T-helper 2 cell treated with Interferon-gamma antibody and Interleukin-4, amounts not matched to agents 5 μg/mL and 100 μg/mL, for 36 hours (primary cell): ENCODE results near the gene PDZD7.

Source experiments
- DNase-seq: peaks from one replicate; pipeline ENCODE4 v3.0.0; 2021; ENCODE audit warnings: low spot score
- H3K27ac Mint-ChIP-seq: one replicate; pipeline ENCODE4 v1.8.0; 2021; ENCODE audit warnings: mild to moderate bottlenecking, mixed read lengths
- H3K27me3 Mint-ChIP-seq: one replicate; pipeline ENCODE4 v1.8.0; 2021; ENCODE audit warnings: low read depth, mixed read lengths
- H3K36me3 Mint-ChIP-seq: one replicate; pipeline ENCODE4 v1.8.0; 2021; ENCODE audit warnings: low read depth, mixed read lengths
- H3K4me1 Mint-ChIP-seq: one replicate; pipeline ENCODE4 v1.8.0; 2021; ENCODE audit warnings: low read depth, mixed read lengths
- H3K4me3 Mint-ChIP-seq: one replicate; pipeline ENCODE4 v1.8.0; 2022; ENCODE audit warnings: mild to moderate bottlenecking, moderate library complexity, mixed read lengths
- H3K9me3 Mint-ChIP-seq: one replicate; pipeline ENCODE4 v1.8.0; 2021; ENCODE audit warnings: mixed read lengths

PDZD7 gene

GRCh38 chr10:101000915-101001658, 29.8 kb downstream of the PDZD7 start:
- H3K27me3 Mint-ChIP-seq = peaks cover 2% of the 10 kb centered on the region
- peaks cover 15% of the 10 kb centered on the region for H3K4me1 Mint-ChIP-seq
- DNase-seq = no peak
- H3K4me3 Mint-ChIP-seq = peak overlapping the region; percentile 69
- H3K9me3 Mint-ChIP-seq = no peaks in the 10 kb centered on the region
- no peaks in the 10 kb centered on the region for H3K36me3 Mint-ChIP-seq
- peak overlapping the region; percentile 52 for H3K27ac Mint-ChIP-seq

GRCh38 chr10:101000127-101000914, 30.6 kb downstream of the PDZD7 start:
- Mint-ChIP-seq H3K4me3 (peak overlapping the region; percentile 73), H3K27me3 (peaks cover 2% of the 10 kb centered on the region), H3K4me1 (peaks cover 15% of the 10 kb centered on the region), H3K36me3 (no peaks in the 10 kb centered on the region), H3K9me3 (no peaks in the 10 kb centered on the region), H3K27ac (no peak overlapping the region)
- no peak for DNase-seq

- H3K4me3 Mint-ChIP-seq = peak within 1 kb of the TSS; percentile 84
- H3K9me3 Mint-ChIP-seq = no peaks in the 10 kb centered on the region
- peaks cover 1% of the 10 kb centered on the region for H3K36me3 Mint-ChIP-seq
- H3K4me1 Mint-ChIP-seq = peaks cover 15% of the 10 kb centered on the region
- H3K27me3 Mint-ChIP-seq = peaks cover 2% of the 10 kb centered on the region
- H3K27ac Mint-ChIP-seq = peak within 1 kb of the TSS; percentile 85
- no peak for DNase-seq
Measured at GRCh38 chr10:100999742-101000126, 31.2 kb downstream of the PDZD7 start, which contains the start of gene LZTS2. Gene LZTS2, plus strand, starts transcription at chr10:100999808. Its CDS starts 2,731 bp downstream, at chr10:101002539.

GRCh38 chr10:100998991-100999741, 31.8 kb downstream of the PDZD7 start:
- H3K27ac Mint-ChIP-seq = peak overlapping the region; percentile 85
- peaks cover 15% of the 10 kb centered on the region for H3K4me1 Mint-ChIP-seq
- H3K9me3 Mint-ChIP-seq = no peaks in the 10 kb centered on the region
- peak overlapping the region; percentile 84 for H3K4me3 Mint-ChIP-seq
- peak; percentile 80 for DNase-seq
- H3K27me3 Mint-ChIP-seq = peaks cover 2% of the 10 kb centered on the region
- H3K36me3 Mint-ChIP-seq = peaks cover 5% of the 10 kb centered on the region

GRCh38 chr10:100998183-100998990, 32.5 kb downstream of the PDZD7 start:
- H3K9me3 Mint-ChIP-seq = no peaks in the 10 kb centered on the region
- H3K27me3 Mint-ChIP-seq = peaks cover 2% of the 10 kb centered on the region
- H3K4me1 Mint-ChIP-seq = peaks cover 15% of the 10 kb centered on the region
- H3K4me3 Mint-ChIP-seq = peak overlapping the region; percentile 84
- H3K36me3 Mint-ChIP-seq = peaks cover 9% of the 10 kb centered on the region
- H3K27ac Mint-ChIP-seq = peak overlapping the region; percentile 85
- DNase-seq = peak; percentile 47

- Mint-ChIP-seq H3K27ac (peak overlapping the region; percentile 92), H3K27me3 (peaks cover 2% of the 10 kb centered on the region), H3K4me3 (peak overlapping the region; percentile 84), H3K36me3 (peaks cover 14% of the 10 kb centered on the region), H3K4me1 (peaks cover 15% of the 10 kb centered on the region), H3K9me3 (no peaks in the 10 kb centered on the region)
- peak; percentile 78 for DNase-seq
Measured at GRCh38 chr10:100997360-100998182, 33.4 kb downstream of the PDZD7 start.

GRCh38 chr10:100996678-100997359, 34.1 kb downstream of the PDZD7 start:
- Mint-ChIP-seq H3K4me3 (peak overlapping the region; percentile 85), H3K27ac (peak overlapping the region; percentile 92), H3K27me3 (peaks cover 2% of the 10 kb centered on the region), H3K36me3 (peaks cover 15% of the 10 kb centered on the region), H3K4me1 (peaks cover 15% of the 10 kb centered on the region), H3K9me3 (no peaks in the 10 kb centered on the region)
- peak; percentile 32 for DNase-seq

GRCh38 chr10:100995181-100995580, 35.7 kb downstream of the PDZD7 start:
- Mint-ChIP-seq H3K27me3 (no peaks in the 10 kb centered on the region), H3K4me3 (no peak overlapping the region), H3K4me1 (peaks cover 16% of the 10 kb centered on the region), H3K9me3 (no peaks in the 10 kb centered on the region), H3K36me3 (peaks cover 28% of the 10 kb centered on the region), H3K27ac (no peak overlapping the region)
- no peak for DNase-seq

- Mint-ChIP-seq H3K27ac (no peak overlapping the region), H3K27me3 (no peaks in the 10 kb centered on the region), H3K4me3 (no peak overlapping the region), H3K9me3 (no peaks in the 10 kb centered on the region), H3K4me1 (peaks cover 16% of the 10 kb centered on the region), H3K36me3 (peaks cover 34% of the 10 kb centered on the region)
- DNase-seq = no peak
Measured at GRCh38 chr10:100993986-100994708, 36.8 kb downstream of the PDZD7 start.

- DNase-seq = no peak
- Mint-ChIP-seq H3K27me3 (no peaks in the 10 kb centered on the region), H3K27ac (no peak overlapping the region), H3K36me3 (peaks cover 37% of the 10 kb centered on the region), H3K9me3 (no peaks in the 10 kb centered on the region), H3K4me1 (peaks cover 20% of the 10 kb centered on the region), H3K4me3 (no peak overlapping the region)
Measured at GRCh38 chr10:100989088-100989487, 41.8 kb downstream of the PDZD7 start.

- peaks cover 20% of the 10 kb centered on the region for H3K4me1 Mint-ChIP-seq
- no peaks in the 10 kb centered on the region for H3K27me3 Mint-ChIP-seq
- H3K27ac Mint-ChIP-seq = no peak overlapping the region
- peaks cover 31% of the 10 kb centered on the region for H3K36me3 Mint-ChIP-seq
- no peaks in the 10 kb centered on the region for H3K9me3 Mint-ChIP-seq
- H3K4me3 Mint-ChIP-seq = peak overlapping the region; percentile 96
- no peak for DNase-seq
Measured at GRCh38 chr10:100988166-100988565, 42.8 kb downstream of the PDZD7 start.

- Mint-ChIP-seq H3K27ac (peak overlapping the region; percentile 84), H3K9me3 (no peaks in the 10 kb centered on the region), H3K4me3 (peak overlapping the region; percentile 96), H3K4me1 (peaks cover 20% of the 10 kb centered on the region), H3K27me3 (no peaks in the 10 kb centered on the region), H3K36me3 (peaks cover 28% of the 10 kb centered on the region)
- no peak for DNase-seq
Measured at GRCh38 chr10:100987685-100988049, 43.3 kb downstream of the PDZD7 start.
